Thymus (tissue), 11 donors: ENCODE data around the gene SLCO3A1. TPM values are rescaled to one million over a fixed set of nuclear protein-coding genes. Genes with fewer than 3 reads are reported as not detected.

Source experiments
- DNase-seq, 9 donors: peaks; one replicate each; pipeline ENCODE4 v3.0.0-alpha.2; 2013; ENCODE audit warnings: low spot score in 9 of 9, low read depth in 6 of 9, missing footprints in 1 of 9
- H3K27ac ChIP-seq, 2 donors: one replicate each; pipeline ENCODE4 v1.5.1; 2013; ENCODE audit warnings: control low read depth in 1 of 2, low read depth in 1 of 2, low read length in 1 of 2, mild to moderate bottlenecking in 1 of 2, moderate library complexity in 1 of 2
- H3K27me3 ChIP-seq, 2 donors: one replicate each; pipeline ENCODE4 v1.5.1; 2013; ENCODE audit warnings: low read length in 1 of 2; ENCODE audit not compliant: control insufficient read depth in 2 of 2, insufficient read depth in 1 of 2
- H3K36me3 ChIP-seq, 2 donors: one replicate each; pipeline ENCODE4 v1.5.1; 2013; ENCODE audit warnings: low read length in 1 of 2, mild to moderate bottlenecking in 1 of 2, moderate library complexity in 1 of 2; ENCODE audit not compliant: control insufficient read depth in 2 of 2, insufficient read depth in 2 of 2
- H3K4me1 ChIP-seq, 2 donors: one replicate each; pipeline ENCODE4 v1.5.1; 2013; ENCODE audit warnings: low read length in 2 of 2; ENCODE audit not compliant: control insufficient read depth in 2 of 2, insufficient read depth in 2 of 2
- H3K4me3 ChIP-seq, 2 donors: one replicate each; pipeline ENCODE4 v1.5.1; 2013; ENCODE audit warnings: low read length in 2 of 2, control low read depth in 1 of 2, mild to moderate bottlenecking in 1 of 2
- H3K9me3 ChIP-seq, 2 donors: one replicate each; pipeline ENCODE4 v1.5.1; 2013; ENCODE audit warnings: low read length in 1 of 2, mild to moderate bottlenecking in 1 of 2; ENCODE audit not compliant: control insufficient read depth in 2 of 2, insufficient read depth in 1 of 2
- WGBS: extraction: QIAGEN DNeasy Blood & Tissue Kit; methylation state at CpG from one replicate; pipeline ENCODE4 v1.1.7; 2013; 5-methylcytosine and 5-hydroxymethylcytosine counted together
- polyA plus RNA-seq: library from polyadenylated mRNA; stranded (reverse); fragments of 200-250 nt; gene quantifications from one replicate; pipeline ENCODE4 v1.2.3, GENCODE V29; 2013
- total RNA-seq: library from RNA; stranded (reverse); fragments of 120-200 nt; gene quantifications from one replicate; pipeline ENCODE4 v1.2.4, GENCODE V29; 2013
- donor health status: healthy.

The SLCO3A1 gene
- total and polyA plus RNA-seq, 2 donors: 1.6 to 7.9 TPM

DNA sequence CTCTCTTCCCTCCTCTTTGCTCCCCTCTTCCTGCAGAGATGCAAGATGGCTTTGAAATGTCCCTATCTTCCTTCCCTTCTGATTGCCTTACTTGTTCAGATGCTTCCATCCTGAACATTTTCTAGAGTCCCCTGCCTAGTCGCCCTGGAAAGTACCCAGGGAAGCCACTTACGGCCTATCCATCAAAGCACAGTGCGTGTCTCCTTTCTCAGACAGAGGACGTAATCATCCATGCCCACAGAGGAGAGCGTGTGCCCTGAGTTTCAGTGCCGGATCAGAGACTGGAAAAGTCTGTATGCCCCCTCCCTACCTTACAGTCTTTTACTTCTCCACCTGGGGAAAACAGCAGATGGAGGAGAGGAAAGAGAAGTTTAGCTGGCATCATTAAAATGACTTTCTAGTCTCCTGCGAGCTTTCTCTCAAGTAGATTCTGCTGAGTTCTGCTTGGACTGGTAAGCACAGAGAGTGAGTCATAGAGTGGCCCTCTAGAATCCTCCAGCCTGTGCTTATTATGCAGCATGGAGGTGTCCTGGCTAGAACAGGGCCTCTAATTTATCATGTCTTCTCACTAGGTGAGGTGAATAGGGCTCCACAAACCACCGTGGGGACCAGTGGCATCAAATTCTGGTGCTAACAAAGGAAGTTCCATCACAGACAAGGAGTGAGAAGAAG lies 114.6 kb downstream of the SLCO3A1 start:
- no peak overlapping the region for H3K27ac ChIP-seq
- H3K4me3 ChIP-seq: no peak overlapping the region
- no peaks in the 10 kb centered on the region for H3K4me1 ChIP-seq
- no peaks in the 10 kb centered on the region for H3K27me3 ChIP-seq
- WGBS: 97% methylated on average over 8 of the region's 8 CpGs
- peaks cover 0 to 4% of the 10 kb centered on the region in 2 donors for H3K9me3 ChIP-seq
- no peak for DNase-seq
- H3K36me3 ChIP-seq: no peaks in the 10 kb centered on the region

DNA sequence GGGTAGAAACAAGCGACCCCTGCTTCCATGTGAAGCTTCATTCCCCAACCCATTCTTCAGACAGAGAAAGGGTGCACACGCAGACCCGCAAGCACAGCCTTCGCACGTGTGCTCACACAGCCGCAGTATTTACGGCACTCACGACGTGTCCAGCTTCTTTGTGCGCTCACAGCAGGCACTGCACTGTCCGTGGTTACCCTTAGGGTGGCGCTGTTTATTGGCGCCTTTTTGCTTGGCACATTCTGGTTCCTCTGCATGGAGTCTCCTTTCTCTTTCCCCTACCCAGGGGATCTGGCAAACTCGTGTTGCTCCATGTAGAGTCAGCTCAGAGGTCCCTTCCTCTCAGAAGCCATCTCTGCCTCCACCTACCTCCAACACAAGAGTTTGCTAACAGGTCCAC lies 115.1 kb downstream of the SLCO3A1 start:
- Histone ChIP-seq H3K36me3 (no peaks in the 10 kb centered on the region), H3K4me3 (no peak overlapping the region), H3K27me3 (no peaks in the 10 kb centered on the region), H3K27ac (no peak overlapping the region), H3K4me1 (no peaks in the 10 kb centered on the region), H3K9me3 (peaks cover 0 to 4% of the 10 kb centered on the region in 2 donors)
- DNase-seq: no peak
- 98% methylated on average over 14 of the region's 14 CpGs for WGBS

DNA sequence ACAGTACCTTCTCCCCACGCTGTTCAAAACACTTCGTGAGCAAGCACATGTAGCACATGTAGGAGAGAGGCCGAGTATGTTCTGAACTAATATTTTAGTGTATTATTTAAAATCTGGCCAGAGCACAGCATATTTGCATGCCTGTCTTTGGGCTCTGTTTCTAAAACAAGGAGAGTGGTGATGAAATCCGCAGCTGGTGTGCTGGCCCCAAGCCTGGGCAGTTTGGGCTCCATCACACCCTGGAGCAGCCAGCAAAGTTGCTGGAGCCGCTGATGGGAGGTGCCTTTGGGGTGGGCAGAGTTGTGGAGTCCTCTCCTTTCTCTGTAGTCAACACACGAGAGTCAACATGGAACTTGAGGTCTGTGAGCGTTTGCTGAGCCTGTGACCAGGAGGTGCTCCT lies 116.6 kb downstream of the SLCO3A1 start:
- no peaks in the 10 kb centered on the region for H3K9me3 ChIP-seq
- WGBS: 79% methylated on average over 7 of the region's 7 CpGs
- no peak overlapping the region for H3K4me3 ChIP-seq
- DNase-seq: no peak
- no peaks in the 10 kb centered on the region for H3K27me3 ChIP-seq
- no peaks in the 10 kb centered on the region for H3K36me3 ChIP-seq
- no peak overlapping the region for H3K27ac ChIP-seq
- no peaks in the 10 kb centered on the region for H3K4me1 ChIP-seq

DNA sequence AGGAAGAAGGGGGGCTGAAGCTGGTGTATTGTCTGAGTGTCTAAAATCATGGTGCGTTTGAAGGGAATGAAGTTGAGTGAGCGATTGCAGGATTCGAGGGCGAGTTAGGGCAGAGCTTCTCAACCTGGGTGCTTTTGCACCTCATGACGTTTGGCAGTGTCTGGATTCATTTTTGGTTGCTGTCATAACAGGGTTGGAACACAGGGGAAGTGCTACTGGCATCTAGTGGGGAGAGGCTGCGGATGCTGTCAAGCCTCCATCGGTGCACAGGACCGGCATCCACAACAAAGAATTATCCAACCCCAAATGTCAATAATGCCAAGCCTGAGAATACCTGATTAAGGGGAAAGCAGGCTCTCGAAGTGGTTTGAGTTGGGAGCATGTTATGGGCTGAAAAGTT lies 120.0 kb downstream of the SLCO3A1 start:
- Histone ChIP-seq H3K36me3 (no peaks in the 10 kb centered on the region), H3K4me1 (no peaks in the 10 kb centered on the region), H3K27ac (no peak overlapping the region), H3K4me3 (no peak overlapping the region), H3K27me3 (no peaks in the 10 kb centered on the region), H3K9me3 (no peaks in the 10 kb centered on the region)
- 90% methylated on average over 9 of the region's 9 CpGs for WGBS
- DNase-seq: peak in 1 of 9 donors; percentile 6

DNA sequence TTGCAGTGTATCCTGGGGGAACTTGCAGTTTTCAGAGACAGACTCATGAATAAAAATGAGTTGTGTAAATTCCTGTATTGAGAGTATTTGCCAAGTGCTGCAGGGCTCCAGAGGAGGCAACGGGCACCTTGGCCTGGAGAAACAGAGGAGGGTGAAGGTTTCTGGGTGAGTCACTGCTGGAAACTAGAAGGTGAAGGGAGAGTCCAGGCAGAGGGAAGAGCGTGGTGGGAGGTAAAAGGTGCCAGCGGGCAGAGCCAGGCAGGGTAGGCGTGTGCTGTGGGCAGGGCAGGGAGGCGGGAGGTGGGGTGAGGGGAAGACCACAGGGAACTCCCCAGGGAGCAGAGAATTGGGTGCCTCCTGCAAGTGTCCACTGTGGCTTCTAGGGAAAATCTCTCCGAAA lies 120.8 kb downstream of the SLCO3A1 start:
- WGBS: 95% methylated on average over 6 of the region's 6 CpGs
- no peak overlapping the region for H3K27ac ChIP-seq
- H3K27me3 ChIP-seq: no peaks in the 10 kb centered on the region
- H3K4me3 ChIP-seq: no peak overlapping the region
- no peaks in the 10 kb centered on the region for H3K4me1 ChIP-seq
- DNase-seq: no peak
- no peaks in the 10 kb centered on the region for H3K9me3 ChIP-seq
- H3K36me3 ChIP-seq: no peaks in the 10 kb centered on the region

DNA sequence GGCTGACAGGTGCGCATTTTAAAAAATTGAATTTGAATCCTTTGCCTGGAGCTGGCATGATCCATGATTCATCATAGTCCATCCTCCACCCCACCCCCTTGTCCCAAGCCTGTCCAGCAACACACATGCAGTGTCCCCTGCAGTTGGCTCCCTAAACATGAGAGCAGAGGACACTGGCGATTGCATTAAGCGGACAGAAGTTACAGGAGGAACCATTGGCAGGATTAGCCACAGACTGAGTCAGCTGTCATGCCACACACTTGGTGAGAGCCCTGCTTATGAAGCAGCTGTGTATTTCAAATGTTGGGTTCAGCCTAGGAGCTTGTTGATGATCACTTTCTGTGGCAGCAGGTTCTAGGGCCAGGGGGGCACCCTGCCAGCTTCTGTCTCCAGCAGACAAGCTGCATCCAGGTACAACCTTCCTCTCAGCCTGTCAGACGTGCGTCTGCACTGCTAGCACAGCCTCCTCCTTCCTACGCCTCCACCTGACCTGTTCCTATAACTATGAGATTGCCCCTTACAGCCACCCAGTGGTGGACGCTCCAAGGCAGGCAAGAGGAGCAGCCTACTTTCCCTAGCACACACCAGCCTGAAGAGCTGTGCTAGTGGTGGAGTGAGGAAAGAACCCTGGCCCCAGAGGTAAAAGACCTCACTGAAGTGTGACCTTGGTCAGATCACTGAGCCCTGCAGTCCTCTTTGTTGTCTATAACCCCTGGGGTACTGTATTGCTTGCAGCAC lies 121.9 kb downstream of the SLCO3A1 start:
- Histone ChIP-seq H3K4me1 (no peaks in the 10 kb centered on the region), H3K36me3 (no peaks in the 10 kb centered on the region), H3K9me3 (no peaks in the 10 kb centered on the region), H3K27ac (no peak overlapping the region), H3K4me3 (no peak overlapping the region), H3K27me3 (no peaks in the 10 kb centered on the region)
- no peak for DNase-seq
- 92% methylated on average over 7 of the region's 7 CpGs for WGBS

DNA sequence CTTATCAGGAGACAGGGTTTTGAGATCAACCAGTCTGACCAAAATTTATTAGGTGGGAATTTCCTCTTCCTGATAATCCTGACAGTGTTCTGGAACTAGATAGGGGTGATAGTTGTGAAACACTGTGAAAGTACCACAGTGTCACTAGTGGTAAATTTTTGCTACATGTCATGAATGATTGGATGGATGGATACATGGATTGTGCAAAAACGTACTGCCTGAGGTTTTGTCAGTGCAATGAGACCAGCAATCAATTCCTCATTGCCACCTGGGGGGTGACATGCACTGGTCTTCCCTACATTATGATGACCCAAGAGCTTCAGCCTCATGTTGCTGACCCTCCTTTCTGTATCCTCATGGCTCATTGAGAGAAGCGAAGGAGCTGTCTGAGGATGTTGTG lies 123.5 kb downstream of the SLCO3A1 start:
- H3K4me3 ChIP-seq: no peak overlapping the region
- no peaks in the 10 kb centered on the region for H3K36me3 ChIP-seq
- no peaks in the 10 kb centered on the region for H3K27me3 ChIP-seq
- no peak overlapping the region for H3K27ac ChIP-seq
- no peaks in the 10 kb centered on the region for H3K9me3 ChIP-seq
- 93% methylated on average over 2 of the region's 2 CpGs for WGBS
- no peaks in the 10 kb centered on the region for H3K4me1 ChIP-seq
- no peak for DNase-seq

DNA sequence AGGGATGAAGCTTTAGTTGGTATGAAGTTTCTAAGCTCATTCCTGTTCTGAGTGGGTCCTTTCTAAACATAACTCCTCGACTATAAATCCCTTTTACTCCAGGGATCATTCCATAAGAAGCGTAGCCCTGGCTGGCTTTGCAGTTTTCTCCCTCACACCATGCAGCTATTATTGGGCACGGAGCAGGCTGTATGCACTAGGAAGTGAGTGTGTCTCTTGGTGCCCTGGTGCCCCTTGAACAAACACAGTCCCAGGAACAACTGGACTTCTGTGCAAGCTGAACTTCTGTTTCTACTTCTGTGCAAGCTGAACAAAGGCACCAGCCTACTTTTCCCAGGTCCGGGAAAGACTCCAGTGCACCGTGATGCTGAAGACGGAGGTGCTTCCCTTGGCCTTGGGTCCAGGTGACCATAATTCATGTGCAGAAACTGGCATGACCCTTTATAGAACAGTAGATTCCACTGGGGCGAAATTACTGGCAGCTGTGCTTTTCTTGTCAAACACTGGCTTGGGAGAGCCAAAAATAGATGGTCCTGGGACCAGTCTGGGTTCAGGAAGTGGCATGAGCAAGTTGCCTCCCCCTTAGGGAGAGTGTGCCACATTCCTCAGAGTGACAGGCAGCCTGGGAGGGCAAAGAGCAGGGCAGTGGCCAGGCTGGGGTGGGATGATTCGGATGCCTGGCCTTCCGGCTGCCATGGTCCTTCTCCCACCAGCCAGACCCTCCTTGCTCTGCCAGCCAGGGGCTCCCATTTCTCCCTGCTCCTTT lies 127.2 kb downstream of the SLCO3A1 start:
- no peak for DNase-seq
- H3K4me1 ChIP-seq: no peaks in the 10 kb centered on the region
- WGBS: 95% methylated on average over 9 of the region's 9 CpGs
- H3K27me3 ChIP-seq: no peaks in the 10 kb centered on the region
- no peak overlapping the region for H3K27ac ChIP-seq
- no peak overlapping the region for H3K4me3 ChIP-seq
- H3K9me3 ChIP-seq: no peaks in the 10 kb centered on the region
- no peaks in the 10 kb centered on the region for H3K36me3 ChIP-seq
